Stimulated activated CD4-positive, alpha-beta T cell treated with anti-CD3 and anti-CD28 coated beads, Interleukin-4, amount 100 ng/mL, for 24 hours (primary cell): ENCODE data around the gene MAT2B.
"Not testable (repeated sequence)": the region's sequence is repeated elsewhere in the genome, so short reads cannot be mapped to it uniquely, and the experiment has no call there.

Experiments used
- DNase-seq: peaks from one replicate; pipeline ENCODE4 v3.0.0-alpha.2; 2020

Gene MAT2B

DNA sequence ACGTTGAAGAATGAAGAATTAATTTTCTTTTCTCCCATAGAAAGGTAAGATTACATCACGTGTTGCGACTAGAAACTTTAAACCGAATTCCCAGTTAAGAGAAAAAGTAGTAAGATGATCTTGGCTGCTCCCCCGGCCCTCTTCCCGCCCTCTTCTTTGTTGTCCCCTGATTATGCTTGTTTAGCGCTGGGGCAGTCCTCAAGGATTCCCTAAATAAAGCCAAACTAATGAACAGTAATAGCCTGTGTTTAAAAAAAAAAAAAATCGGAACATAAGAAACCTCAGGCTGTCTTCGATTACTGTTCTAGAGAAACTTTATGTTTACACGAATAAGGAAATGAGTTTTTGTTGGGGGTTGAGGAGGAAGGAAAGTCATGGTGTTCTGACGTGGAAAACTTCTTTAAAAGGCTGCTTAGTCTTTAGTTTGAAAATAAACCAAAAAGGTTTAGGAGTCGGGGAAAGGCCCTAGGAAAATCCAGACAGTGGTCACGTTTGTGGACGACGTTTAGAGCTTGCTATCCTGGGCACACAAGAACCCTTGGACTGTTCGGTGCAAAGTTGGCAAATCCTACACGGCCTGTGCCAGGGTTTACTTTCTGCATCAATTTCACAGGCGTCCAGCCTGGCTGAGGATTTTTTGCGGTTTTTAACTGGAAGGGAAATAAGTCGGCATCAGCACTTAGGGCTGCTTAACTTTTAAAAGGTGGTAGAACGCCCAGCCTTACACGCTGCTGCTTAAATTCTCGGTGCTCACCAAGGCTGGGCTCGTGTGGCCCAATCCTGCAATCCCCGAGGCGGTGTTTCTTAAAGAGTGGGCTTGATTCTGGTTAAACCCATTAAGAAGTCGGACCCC, 1.1 kb upstream of the MAT2B start:
- DNase-seq: peak; percentile 60

- DNase-seq: no peak
These were observed 411 bp upstream of the MAT2B start for GRCh38 chr5:163505049-163505367.

DNA sequence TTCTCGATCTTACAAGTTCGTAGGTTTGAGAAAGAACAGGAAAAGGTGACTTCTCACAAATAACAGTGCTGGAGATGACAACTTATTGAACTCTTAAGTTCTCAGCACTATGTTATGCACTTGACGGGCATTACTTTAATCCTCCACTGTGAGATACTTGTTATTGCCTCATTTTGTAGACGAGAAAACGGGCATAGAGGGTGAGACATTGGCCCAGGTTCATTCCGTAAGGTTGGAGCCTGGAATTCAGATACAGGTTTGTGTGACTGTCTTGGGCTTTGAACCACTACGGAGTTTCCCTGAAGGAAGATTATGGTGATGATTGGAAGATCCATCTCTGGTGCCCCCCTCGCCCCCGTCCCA, 657 bp downstream of the MAT2B start:
- DNase-seq: peak; percentile 27

GRCh38 chr5:163506726-163507125, 1.3 kb downstream of the MAT2B start:
- DNase-seq: peak; percentile 43

DNA sequence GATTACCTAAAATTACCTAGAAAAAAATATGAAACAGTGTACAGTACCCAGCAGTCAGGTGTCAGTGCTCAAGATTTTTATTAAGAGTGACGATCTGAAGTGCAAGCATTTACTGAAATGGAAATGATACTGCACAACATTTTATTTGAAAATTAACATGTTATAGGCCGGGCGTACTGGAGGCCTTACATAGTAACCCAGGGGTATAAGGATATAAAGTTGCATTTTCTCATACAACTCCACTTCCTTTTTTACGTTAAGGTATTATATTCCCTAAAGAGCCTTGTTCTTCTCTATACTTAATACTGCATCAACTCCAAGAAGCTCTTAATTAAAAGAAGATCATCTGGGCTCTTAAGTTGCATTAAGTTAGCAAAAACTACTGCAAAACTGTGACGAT, 3.3 kb downstream of the MAT2B start:
- no peak for DNase-seq

- DNase-seq: peak; percentile 16
These were observed 4.0 kb downstream of the MAT2B start for GRCh38 chr5:163509291-163509951.

GRCh38 chr5:163512526-163512925, 7.1 kb downstream of the MAT2B start:
- DNase-seq: no peak

DNA sequence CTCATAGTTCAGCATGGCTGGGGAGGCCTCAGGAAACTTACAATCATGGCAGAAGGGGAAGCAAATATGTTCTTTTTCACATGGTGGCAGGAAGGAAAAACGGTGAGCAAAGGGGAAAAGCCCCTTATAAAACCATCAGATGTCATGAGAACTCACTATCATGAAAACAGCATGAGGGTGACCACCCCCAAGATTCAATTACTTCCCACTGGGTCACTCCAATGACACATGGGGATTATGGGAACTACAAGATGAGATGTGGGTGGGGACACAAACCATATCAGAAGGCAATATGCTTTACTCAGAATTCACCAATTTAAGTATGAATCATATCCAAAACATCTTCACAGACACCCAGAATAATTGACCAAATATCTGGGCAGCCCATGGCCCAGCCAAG, 19.7 kb downstream of the MAT2B start:
- no peak for DNase-seq

GRCh38 chr5:163529698-163530097, 24.3 kb downstream of the MAT2B start:
- no peak for DNase-seq

- DNase-seq: no peak
These were observed 25.9 kb downstream of the MAT2B start for GRCh38 chr5:163531272-163531671.

- no peak for DNase-seq
These were observed 27.0 kb downstream of the MAT2B start for GRCh38 chr5:163532171-163533084.

- no peak for DNase-seq
These were observed 27.8 kb downstream of the MAT2B start for GRCh38 chr5:163533223-163533622.

DNA sequence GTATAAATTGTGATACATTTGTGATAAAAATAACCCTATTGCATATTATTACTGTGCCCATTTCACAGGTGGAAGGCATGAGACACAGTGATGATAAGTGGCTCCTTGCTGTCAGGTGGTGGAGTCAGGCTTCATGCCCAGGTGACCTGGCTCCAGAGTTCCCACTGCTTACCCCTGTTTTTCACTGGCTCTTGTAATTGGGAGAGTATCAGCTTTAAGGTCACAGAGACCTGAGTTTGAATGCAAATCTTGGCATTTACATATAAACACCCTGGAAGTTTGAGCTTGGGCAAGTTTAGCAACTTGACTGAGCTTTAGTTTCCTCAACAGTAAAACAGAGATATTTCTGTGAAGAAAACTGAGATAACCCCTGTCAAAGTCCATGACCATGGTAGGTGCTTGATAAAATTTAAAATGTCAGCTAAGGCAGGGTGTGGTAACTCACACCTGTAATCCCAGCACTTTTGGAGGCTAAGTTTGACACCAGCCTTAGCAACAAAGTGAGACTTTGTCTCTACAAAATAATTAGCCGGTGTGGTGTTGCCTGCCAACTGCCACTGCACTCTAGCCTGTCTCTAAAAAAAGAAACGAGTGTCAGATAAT, 29.2 kb downstream of the MAT2B start:
- DNase-seq: no peak

DNA sequence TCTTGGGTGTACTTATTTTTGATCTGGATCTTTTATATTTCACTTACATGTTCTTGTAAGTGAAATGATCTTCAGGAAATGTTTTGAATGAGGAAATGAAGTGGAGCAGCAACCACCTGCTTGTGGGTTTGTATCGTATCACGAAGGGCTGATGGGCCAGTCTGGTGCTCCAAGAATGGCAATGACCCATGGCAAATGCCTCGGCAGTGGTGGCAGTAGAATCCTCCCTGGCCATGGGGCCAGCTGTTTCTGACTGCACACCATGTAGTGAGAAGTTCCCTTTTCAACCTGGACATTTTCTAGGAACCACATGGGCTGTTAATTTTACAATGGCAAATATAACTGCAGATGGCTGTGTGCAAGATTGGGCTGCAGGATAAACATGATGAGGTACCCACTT, 29.9 kb downstream of the MAT2B start:
- no peak for DNase-seq

- DNase-seq: not testable (repeated sequence)
These were observed 31.0 kb downstream of the MAT2B start for GRCh38 chr5:163536442-163536841.

DNA sequence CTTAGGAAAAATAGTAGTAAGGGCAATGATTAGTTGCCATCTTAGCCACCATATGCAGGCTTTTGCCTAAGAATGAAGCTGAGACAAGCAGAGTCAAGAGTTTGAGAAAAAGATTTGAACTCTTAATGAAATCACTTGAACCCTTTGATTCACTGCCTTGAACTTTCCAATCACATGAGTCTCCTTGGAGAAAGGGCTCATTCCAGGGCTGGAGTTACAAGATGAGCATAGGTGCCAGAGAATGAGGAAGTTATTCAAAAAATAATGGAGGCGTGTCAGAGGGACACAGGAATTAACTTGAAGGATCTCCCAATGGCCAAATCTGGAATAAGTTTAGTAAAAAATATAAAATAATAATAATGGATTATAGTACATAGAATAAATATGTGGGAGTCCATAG, 35.3 kb downstream of the MAT2B start:
- DNase-seq: no peak

DNA sequence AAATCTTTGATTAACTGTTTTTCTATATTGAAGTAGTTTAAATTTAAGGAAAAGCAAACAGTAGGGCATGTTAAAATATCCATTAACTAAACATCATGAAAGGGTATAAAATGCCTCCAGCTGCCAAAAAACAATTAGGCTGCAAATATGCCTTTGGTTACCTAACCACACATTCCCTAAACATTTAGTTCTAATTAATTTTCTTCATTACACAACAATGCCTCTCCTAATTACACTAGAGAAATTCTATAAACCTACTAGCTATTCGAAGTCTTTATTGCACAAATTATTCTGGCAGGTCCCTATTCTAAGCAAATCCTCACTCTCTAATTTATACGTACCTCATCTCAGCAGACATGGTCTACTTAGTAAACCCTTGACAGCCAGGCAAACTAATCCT, 37.4 kb downstream of the MAT2B start:
- DNase-seq: no peak

DNA sequence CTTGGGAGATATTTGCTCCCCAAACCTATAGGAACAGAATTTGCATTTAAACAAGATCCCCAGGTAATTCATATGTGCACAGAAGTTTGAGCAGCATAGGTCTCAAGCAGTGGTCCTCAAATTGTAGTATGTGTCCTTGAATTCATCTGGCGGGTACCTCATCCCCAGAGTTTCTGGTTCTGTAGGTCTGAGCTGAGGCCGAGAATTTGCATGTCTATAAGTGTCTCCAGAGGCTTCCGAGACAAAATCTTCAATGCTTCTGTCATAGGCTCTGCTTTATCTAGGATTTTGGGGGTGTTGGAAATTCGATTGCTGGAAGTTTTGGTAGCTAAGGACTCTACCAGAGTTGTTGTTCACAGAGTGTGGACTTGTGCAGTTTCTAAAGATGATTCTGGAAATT, 38.6 kb downstream of the MAT2B start:
- DNase-seq: no peak

GRCh38 chr5:163544836-163545235, 39.4 kb downstream of the MAT2B start:
- no peak for DNase-seq

DNA sequence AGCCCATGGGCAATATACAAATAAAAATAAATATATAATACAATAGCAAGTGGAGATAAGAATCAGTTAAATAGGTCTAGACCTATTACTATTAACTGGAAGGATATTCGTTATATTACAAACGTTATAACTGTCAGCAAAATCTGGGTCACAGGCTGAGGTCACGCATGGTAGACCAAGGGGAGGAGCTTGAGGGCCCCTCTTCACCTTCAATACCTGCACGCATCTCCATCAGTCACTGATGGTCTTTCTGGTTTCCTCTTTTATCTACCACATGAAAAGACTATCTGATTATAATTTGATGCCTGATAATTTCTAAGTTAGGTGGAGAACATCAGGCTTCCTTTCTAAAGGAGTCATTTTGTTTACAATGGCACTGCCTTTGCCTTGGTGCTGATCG, 43.2 kb downstream of the MAT2B start:
- DNase-seq: no peak

DNA sequence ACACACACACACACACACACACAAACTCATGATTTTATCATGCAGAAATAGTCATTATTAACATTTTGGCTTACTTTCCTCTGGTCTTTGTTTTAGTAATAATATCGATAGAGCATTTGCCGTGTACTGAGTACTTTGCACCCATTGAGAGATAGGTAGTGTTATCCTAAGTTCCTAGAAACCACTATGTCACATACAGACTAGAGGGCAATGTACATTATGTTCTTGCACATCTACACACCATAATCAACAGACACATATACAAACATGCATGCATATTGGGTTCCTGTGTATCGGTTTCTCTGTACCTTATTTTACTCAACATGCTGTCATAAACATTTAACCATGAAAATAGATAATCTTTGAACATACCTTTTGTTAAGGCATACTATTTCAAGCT, 45.7 kb downstream of the MAT2B start:
- DNase-seq: no peak

- DNase-seq: no peak
These were observed 47.1 kb downstream of the MAT2B start for GRCh38 chr5:163552536-163552935.

- no peak for DNase-seq
These were observed 55.9 kb downstream of the MAT2B start for GRCh38 chr5:163561339-163561738.
